ENCODE results near the gene MINDY4.

DNA sequence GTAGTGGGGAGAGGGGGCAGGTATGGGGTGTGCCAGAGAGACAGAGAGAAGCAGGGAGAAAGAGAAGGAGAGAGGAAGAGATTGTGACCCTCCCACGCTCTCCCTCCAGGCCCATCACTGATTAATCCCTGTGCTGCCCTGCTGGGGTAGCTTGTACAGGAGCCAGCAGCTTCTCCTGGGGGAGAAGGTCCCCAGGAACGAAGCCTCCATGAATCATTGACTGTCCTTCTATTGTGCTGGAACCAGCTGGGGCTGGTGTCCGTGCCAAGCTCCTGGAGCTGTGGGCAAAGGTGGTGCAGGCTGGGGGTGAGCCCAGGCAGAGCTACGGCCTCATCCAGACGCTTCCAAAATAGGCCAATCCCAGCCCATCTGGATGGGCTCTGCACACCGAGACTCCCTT lies 161.3 kb downstream of the MINDY4 start:
- TF ChIP-seq, protein P1, sequence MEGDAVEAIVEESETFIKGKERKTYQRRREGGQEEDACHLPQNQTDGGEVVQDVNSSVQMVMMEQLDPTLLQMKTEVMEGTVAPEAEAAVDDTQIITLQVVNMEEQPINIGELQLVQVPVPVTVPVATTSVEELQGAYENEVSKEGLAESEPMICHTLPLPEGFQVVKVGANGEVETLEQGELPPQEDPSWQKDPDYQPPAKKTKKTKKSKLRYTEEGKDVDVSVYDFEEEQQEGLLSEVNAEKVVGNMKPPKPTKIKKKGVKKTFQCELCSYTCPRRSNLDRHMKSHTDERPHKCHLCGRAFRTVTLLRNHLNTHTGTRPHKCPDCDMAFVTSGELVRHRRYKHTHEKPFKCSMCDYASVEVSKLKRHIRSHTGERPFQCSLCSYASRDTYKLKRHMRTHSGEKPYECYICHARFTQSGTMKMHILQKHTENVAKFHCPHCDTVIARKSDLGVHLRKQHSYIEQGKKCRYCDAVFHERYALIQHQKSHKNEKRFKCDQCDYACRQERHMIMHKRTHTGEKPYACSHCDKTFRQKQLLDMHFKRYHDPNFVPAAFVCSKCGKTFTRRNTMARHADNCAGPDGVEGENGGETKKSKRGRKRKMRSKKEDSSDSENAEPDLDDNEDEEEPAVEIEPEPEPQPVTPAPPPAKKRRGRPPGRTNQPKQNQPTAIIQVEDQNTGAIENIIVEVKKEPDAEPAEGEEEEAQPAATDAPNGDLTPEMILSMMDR (conservative IDR thresholded peaks at IDR 0.05 in 1 of 2, IDR thresholded peaks at IDR 0.05 in 1 of 2; ENCODE audit: extremely low read depth in 1 of 2, insufficient read depth in 1 of 2, low read depth in 1 of 2, low read length in 2 of 2), result no peak
- no peak for TF ChIP-seq EZH2 (IDR thresholded peaks at IDR 0.05; ENCODE audit: borderline replicate concordance, low read length)
